Measurements from ENCODE around the gene CBFA2T2.
"Not testable (repeated sequence)": the region's sequence is repeated elsewhere in the genome, so short reads cannot be mapped to it uniquely, and the experiment has no call there.

CBFA2T2 gene

GRCh38 chr20:33490023-33490933 is at the start of gene CBFA2T2:
TSS of gene CBFA2T2 (plus strand) at chr20:33490096. CDS start at chr20:33490268, 172 bp downstream.
- Histone ChIP-seq H3K4me1 (peaks cover 0 to 20% (median 13%) of the 10 kb centered on the region in 4 donors), H3K36me3 (no peaks in the 10 kb centered on the region), H3K27ac (peak within 1 kb of the TSS; percentile 93), H3K27me3 (no peaks in the 10 kb centered on the region), H3K9me3 (no peaks in the 10 kb centered on the region), H3K4me3 (peak within 1 kb of the TSS; percentile 79 to 88)
- intact Hi-C loops (cut with DNase I; ENCODE audit: low total_unique reads): no loop called here
- TF ChIP-seq, protein P1, sequence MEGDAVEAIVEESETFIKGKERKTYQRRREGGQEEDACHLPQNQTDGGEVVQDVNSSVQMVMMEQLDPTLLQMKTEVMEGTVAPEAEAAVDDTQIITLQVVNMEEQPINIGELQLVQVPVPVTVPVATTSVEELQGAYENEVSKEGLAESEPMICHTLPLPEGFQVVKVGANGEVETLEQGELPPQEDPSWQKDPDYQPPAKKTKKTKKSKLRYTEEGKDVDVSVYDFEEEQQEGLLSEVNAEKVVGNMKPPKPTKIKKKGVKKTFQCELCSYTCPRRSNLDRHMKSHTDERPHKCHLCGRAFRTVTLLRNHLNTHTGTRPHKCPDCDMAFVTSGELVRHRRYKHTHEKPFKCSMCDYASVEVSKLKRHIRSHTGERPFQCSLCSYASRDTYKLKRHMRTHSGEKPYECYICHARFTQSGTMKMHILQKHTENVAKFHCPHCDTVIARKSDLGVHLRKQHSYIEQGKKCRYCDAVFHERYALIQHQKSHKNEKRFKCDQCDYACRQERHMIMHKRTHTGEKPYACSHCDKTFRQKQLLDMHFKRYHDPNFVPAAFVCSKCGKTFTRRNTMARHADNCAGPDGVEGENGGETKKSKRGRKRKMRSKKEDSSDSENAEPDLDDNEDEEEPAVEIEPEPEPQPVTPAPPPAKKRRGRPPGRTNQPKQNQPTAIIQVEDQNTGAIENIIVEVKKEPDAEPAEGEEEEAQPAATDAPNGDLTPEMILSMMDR (IDR thresholded peaks at IDR 0.05): peak in 1 of 2 experiments; percentile 13
- DNase-seq: peak; percentile 47 to 68

GRCh38 chr20:33440562-33440961 is 49.3 kb upstream of the CBFA2T2 start:
- H3K9me3 ChIP-seq; H3K27me3 ChIP-seq; intact Hi-C loops (cut with DNase I; ENCODE audit: low total_unique reads); H3K4me3 ChIP-seq; H3K36me3 ChIP-seq; DNase-seq: not testable (repeated sequence)
- Histone ChIP-seq H3K27ac (peak overlapping the region; percentile 88 to 93), H3K4me1 (peaks cover 0 to 68% (median 40%) of the 10 kb centered on the region in 4 donors)

DNA sequence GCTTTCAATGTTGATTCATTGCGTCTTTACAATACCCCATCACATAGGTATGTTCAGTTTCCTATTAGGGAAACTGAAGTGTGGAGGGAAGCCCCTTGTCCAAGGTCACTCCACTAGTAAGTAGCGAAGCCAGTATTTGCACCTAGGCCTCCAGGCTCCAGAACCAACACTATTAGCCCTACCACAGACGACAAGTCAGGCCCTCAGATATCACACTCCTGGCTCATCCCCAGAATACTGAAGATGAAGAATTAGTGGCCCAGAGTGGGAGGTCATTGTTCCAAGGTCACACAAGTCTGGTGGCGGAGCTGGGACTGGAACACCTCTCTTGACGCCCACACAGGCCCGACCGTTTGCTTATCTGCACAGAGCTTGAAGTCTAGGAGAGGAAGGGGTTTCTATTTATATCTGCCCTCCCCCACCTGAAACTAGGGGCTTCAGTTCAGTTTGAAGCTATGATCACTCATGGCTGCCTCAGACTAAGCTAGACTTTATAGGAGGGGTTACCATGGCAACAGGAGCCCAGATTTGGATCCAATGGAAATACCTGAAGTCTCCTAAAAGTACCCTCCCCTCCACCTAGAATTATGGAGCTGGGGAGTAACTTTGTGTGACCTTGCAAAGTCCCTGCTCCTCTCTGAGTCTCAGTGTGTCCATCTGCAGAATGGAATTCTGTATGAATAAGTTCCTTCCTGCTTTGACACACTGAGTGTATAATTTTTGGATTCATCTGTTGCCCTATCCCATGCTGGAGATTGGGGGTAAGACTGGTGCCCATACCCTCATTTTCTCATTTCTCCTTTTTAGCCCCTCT is 48.5 kb upstream of the CBFA2T2 start:
- Histone ChIP-seq H3K36me3 (no peaks in the 10 kb centered on the region), H3K9me3 (no peaks in the 10 kb centered on the region), H3K4me1 (peaks cover 0 to 66% (median 40%) of the 10 kb centered on the region in 4 donors), H3K4me3 (peak overlapping the region in 1 of 2 donors; percentile 77), H3K27me3 (no peaks in the 10 kb centered on the region), H3K27ac (peak overlapping the region; percentile 88 to 93)
- TF ChIP-seq, protein P1 (IDR thresholded peaks at IDR 0.05): no peak
- intact Hi-C loops (cut with DNase I; ENCODE audit: low total_unique reads): no loop called here
- DNase-seq: no peak

DNA sequence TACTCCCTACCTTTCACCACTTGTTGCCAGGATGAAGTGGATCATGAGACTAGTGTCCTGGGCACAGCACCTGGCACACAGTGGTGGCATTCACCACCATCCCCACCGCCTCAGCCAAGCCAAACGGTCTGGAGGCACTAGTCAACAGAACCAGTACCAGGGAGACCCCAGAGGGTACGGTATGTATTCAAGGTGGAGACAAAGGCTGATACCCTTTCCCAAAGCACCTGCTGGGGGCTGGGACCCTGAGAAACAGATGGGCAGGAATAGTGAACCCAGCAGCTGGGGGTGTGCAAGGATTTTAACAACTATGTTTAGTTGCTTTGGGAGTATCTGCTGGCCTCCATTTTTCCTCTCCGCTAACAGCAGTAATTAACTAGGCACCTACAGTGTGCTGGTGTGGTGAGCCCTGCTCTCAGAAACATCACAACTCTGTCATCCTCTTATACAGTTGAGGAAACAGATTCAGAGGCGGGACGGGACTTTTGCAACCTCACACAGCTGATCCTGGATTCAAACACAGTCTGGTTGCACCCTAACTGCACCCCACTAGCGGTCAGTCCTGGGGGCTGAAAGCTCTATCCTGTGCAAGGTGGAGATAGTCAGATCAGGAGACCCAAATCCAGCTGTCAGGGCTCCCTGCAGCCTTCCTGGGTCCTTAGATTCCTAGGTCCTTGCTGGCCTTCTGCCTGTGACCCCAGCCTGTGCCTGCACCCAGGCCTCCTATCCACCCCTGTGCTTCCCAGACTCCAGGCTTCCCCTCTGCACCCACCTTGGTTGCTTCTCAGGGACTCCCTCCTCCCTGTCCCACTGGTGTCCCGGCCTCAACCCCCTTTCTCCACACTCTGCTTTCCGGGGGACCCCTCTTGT is 47.5 kb upstream of the CBFA2T2 start:
- no peaks in the 10 kb centered on the region for H3K36me3 ChIP-seq
- no peaks in the 10 kb centered on the region for H3K27me3 ChIP-seq
- no peak for DNase-seq
- peaks cover 0 to 56% (median 38%) of the 10 kb centered on the region in 4 donors for H3K4me1 ChIP-seq
- no peaks in the 10 kb centered on the region for H3K9me3 ChIP-seq
- peak overlapping the region; percentile 71 to 77 for H3K4me3 ChIP-seq
- intact Hi-C loops (cut with DNase I; ENCODE audit: low total_unique reads): no loop called here
- TF ChIP-seq, protein P1 (IDR thresholded peaks at IDR 0.05): no peak
- H3K27ac ChIP-seq: peak overlapping the region; percentile 88 to 93

GRCh38 chr20:33443006-33443511 is 46.8 kb upstream of the CBFA2T2 start:
- Histone ChIP-seq H3K4me1 (peaks cover 0 to 49% (median 31%) of the 10 kb centered on the region in 4 donors), H3K4me3 (peak overlapping the region; percentile 71 to 77), H3K9me3 (no peaks in the 10 kb centered on the region), H3K27ac (peak overlapping the region; percentile 88 to 93), H3K27me3 (no peaks in the 10 kb centered on the region), H3K36me3 (no peaks in the 10 kb centered on the region)
- DNase-seq: peak; percentile 37 to 74
- intact Hi-C loops (cut with DNase I; ENCODE audit: low total_unique reads): no loop called here
- TF ChIP-seq, protein P1 (IDR thresholded peaks at IDR 0.05): no peak

All from tibial artery (tissue), 4 donors.